ENCODE data around the gene PHF19. TPM values are rescaled to one million over a fixed set of nuclear protein-coding genes. Genes with fewer than 3 reads are reported as not detected.
A peak's percentile ranks its signal among the peaks of the same experiment; 100 is the strongest.

Gene PHF19
- total and polyA plus RNA-seq, 2 experiments from 2014 or later, result 7.1 to 40.0 TPM

DNA sequence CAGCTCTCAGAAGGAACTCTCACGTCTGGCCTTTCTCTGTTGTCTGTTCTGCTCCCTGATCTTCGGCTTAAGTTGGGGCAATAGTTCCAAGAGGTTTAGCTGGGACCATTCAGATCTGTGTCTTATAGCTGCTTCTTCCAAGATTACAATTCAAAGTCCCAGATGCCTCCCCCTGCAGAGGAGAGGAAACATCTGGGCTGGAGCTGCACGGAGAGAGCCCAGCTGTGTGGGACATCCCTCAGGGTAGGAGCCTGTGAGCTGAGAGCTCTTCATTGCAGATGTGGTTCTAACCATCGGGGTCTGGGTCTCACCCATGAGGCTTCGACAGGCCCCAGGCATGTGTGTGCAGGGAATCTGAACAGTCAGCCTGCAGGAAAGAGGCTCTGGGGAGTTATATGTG, 9.0 kb upstream of the PHF19 start:
- DNase-seq (ENCODE audit: low read depth in 1 of 2, low spot score in 1 of 2), result peak in 1 of 2 donors; percentile 15
- H3K9me3 ChIP-seq (ENCODE audit: low read depth), result no peaks in the 10 kb centered on the region
- H3K4me3 ChIP-seq, result no peak overlapping the region
- peak overlapping the region; percentile 73 for H3K27ac ChIP-seq
- H3K36me3 ChIP-seq, result no peaks in the 10 kb centered on the region
- H3K27me3 ChIP-seq, result no peaks in the 10 kb centered on the region
- H3K4me1 ChIP-seq (ENCODE audit: low read depth), result peaks cover 8% of the 10 kb centered on the region
- TF ChIP-seq, protein P1, sequence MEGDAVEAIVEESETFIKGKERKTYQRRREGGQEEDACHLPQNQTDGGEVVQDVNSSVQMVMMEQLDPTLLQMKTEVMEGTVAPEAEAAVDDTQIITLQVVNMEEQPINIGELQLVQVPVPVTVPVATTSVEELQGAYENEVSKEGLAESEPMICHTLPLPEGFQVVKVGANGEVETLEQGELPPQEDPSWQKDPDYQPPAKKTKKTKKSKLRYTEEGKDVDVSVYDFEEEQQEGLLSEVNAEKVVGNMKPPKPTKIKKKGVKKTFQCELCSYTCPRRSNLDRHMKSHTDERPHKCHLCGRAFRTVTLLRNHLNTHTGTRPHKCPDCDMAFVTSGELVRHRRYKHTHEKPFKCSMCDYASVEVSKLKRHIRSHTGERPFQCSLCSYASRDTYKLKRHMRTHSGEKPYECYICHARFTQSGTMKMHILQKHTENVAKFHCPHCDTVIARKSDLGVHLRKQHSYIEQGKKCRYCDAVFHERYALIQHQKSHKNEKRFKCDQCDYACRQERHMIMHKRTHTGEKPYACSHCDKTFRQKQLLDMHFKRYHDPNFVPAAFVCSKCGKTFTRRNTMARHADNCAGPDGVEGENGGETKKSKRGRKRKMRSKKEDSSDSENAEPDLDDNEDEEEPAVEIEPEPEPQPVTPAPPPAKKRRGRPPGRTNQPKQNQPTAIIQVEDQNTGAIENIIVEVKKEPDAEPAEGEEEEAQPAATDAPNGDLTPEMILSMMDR (IDR thresholded peaks at IDR 0.05; ENCODE audit: low read depth, low read length), result no peak

DNA sequence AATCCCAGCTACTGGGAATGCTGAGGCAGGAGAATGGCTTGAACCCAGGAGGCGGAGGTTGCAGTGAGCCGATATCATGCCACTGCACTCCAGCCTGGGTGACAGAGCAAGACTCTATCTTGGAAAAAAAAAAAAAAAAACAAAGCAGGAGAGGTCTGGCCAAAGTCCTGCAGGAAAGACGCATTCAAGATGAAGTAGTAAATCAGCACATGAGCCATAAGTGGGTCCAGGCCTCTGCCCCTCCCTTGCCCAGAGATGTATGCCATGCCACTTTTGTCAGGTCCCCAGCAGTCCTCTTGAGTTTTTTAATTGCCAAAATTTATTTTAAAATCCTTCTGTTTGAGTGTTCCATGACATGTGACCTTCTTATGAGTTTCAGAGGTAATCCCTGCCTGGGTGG, 8.5 kb upstream of the PHF19 start:
- H3K36me3 ChIP-seq, result no peaks in the 10 kb centered on the region
- H3K27ac ChIP-seq, result peak overlapping the region; percentile 73
- TF ChIP-seq, protein P1 (IDR thresholded peaks at IDR 0.05; ENCODE audit: low read depth, low read length), result no peak
- no peak for DNase-seq (ENCODE audit: low read depth in 1 of 2, low spot score in 1 of 2)
- no peaks in the 10 kb centered on the region for H3K27me3 ChIP-seq
- H3K4me1 ChIP-seq (ENCODE audit: low read depth), result peaks cover 8% of the 10 kb centered on the region
- no peaks in the 10 kb centered on the region for H3K9me3 ChIP-seq (ENCODE audit: low read depth)
- H3K4me3 ChIP-seq, result no peak overlapping the region

DNA sequence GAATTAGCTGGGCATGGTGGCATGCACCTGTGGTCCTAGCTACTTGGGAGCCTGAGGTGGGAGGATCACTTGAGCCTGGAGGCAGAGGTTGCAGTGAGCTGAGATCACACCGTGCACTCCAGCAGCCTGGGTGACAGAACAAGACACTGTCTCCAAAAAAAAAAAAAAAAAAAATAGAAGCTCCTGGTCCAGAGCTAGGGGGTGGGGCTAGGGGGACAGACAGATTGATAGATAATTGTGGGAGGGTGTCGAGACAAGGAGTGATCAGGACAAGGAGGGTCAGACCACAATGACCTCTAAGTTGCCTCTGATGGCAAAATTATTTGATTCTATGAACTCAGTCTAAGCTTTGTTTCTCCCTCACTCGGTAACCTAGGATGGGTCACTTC, 6.6 kb upstream of the PHF19 start:
- TF ChIP-seq, protein P1 (IDR thresholded peaks at IDR 0.05; ENCODE audit: low read depth, low read length), result no peak
- Histone ChIP-seq H3K27me3 (peaks cover 18% of the 10 kb centered on the region), H3K4me1 (ENCODE audit: low read depth) (peaks cover 8% of the 10 kb centered on the region), H3K9me3 (ENCODE audit: low read depth) (no peaks in the 10 kb centered on the region), H3K36me3 (no peaks in the 10 kb centered on the region), H3K27ac (no peak overlapping the region), H3K4me3 (no peak overlapping the region)
- no peak for DNase-seq (ENCODE audit: low read depth in 1 of 2, low spot score in 1 of 2)

DNA sequence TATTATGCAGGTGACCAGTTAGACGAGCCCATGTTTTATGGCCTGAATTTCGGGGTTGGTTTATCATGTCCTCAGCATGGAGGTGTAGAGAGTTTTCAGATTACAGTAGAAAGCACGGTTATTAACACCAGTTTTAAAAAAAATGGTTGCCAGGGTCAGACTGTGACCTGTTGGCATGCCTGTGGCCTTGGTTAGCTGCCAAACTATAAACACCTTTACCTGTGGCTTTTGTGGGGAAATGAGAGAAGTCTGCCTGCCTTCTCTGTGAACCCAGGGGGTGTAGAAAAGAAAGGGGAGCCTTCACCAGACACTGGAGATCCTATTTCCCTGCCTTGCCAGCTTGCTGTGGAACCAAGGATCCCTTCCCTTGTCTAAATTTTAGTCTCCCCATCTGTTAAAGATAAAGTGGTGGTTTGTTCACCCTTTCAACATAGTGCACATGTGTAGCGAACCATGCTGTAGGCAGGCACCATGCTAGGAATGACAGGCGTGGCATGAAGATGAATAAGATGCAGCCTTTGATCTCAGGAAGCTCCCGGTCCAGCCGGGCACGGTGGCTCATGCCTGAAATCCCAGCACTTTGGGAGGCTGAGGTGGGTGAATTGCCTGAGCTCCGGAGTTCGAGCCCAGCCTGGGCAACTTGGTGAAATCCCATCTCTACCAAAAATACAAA, 6.1 kb upstream of the PHF19 start:
- TF ChIP-seq, protein P1 (IDR thresholded peaks at IDR 0.05; ENCODE audit: low read depth, low read length), result no peak

DNA sequence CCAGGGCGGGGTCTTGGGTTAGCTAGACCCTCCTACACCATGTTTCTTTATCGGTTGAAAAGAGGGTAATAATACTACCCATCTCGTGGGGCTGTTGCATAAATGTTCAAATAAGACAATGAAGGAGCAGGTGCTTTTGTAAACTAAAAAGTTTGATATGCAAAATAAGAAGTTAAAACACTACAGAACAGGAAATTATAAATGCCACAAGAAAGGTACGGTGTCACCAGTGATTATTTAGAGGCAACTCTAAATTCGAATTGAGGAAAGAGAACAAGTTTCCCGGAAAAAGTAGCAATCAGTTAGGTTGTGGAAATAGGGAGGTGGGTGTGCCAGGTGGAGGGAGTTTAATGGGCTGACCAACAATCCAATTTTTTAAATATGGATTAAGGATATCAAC, 2.5 kb upstream of the PHF19 start:
- no peaks in the 10 kb centered on the region for H3K36me3 ChIP-seq
- H3K27ac ChIP-seq, result no peak overlapping the region
- peaks cover 32% of the 10 kb centered on the region for H3K27me3 ChIP-seq
- H3K4me1 ChIP-seq (ENCODE audit: low read depth), result no peaks in the 10 kb centered on the region
- DNase-seq (ENCODE audit: low read depth in 1 of 2, low spot score in 1 of 2), result no peak
- TF ChIP-seq, protein P1 (IDR thresholded peaks at IDR 0.05; ENCODE audit: low read depth, low read length), result no peak
- H3K4me3 ChIP-seq, result no peak overlapping the region
- H3K9me3 ChIP-seq (ENCODE audit: low read depth), result no peaks in the 10 kb centered on the region

More for the DNA sequence above, 6.1 kb upstream of the PHF19 start:
- Histone ChIP-seq H3K36me3 (no peaks in the 10 kb centered on the region), H3K27me3 (peaks cover 23% of the 10 kb centered on the region), H3K27ac (no peak overlapping the region), H3K9me3 (ENCODE audit: low read depth) (no peaks in the 10 kb centered on the region), H3K4me3 (no peak overlapping the region), H3K4me1 (ENCODE audit: low read depth) (peaks cover 8% of the 10 kb centered on the region)
- no peak for DNase-seq (ENCODE audit: low read depth in 1 of 2, low spot score in 1 of 2)

Measured in cardiac muscle cell (in vitro differentiated cells and primary cell).